ENCODE measurements around the gene CLMP.
"Not testable (repeated sequence)": the region's sequence is repeated elsewhere in the genome, so short reads cannot be mapped to it uniquely, and the experiment has no call there.

Gene CLMP

DNA sequence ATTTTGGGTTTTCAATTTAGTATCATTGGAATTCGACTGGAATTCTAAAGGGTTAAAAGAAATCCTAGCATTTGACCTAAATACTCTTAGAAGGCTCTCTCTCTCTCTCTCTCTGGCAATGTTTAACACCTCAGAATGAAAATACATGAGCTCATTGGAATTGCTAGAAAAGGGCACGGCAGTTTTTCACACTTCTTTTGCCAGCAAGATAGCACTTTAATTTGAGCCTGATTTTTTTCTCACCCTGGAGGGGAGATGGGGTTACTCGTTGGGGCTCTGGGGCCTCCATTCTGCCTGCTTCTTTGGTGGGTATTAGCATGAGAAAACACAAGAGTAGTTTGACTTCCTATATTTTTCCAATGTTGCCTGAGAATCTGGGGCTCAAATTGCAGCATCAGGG, 22.8 kb upstream of the CLMP start:
- DNase-seq: no peak

DNA sequence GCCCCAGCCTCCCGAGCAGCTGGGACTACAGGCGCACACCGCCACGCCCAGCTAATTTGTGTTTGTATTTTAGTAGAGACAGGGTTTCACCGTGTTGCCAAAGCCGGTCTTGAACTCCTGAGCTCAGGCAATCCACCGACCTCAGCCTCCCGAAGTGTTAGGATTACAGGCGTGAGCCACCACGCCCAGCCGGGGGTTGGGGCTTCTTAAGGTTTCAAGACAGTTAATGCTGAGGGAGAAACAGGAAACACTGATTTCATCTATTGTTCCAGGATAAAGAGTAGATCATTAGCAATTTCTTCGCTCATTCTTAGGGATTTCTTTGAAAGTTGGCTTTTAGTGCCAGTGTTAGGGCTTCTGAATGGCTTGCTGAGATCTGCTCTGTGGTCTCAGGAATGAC, 21.2 kb upstream of the CLMP start:
- no peak for DNase-seq

DNA sequence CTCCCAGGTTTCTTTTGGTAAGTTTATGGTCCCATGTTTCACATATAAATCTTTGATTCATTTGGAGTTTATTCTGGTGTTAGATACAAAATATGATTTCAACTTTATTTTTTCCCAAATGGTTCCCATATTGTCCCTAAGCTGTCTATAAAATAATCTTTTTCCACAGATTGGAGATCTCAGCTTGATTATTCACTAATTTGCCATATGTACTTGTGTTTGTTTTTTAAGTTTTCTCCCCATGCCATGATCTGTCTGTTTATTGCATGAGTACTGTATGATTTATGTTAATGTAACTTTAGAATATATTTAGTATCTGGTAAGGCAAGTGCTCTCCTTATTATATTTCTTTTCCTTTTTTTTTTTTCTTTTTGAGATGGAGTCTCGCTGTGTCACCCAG, 19.9 kb upstream of the CLMP start:
- DNase-seq: no peak

DNA sequence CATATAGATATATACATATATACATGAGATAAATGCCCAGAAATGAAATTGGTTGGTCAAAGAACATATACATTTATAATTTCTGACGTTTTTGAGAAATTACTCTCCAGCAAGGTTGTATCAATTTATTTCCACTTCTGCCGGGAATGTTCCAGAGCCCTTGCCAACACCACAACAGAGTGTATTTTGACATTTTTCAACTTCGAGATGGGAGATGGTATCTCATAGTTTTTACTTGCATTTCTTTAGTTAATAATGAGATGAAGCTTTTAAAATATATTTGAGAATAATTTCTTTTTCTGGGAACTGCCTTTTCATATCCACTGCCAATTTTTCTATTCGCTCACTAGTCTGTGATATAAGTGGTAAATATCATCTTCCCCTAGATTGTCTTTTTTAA, 19.3 kb upstream of the CLMP start:
- no peak for DNase-seq

DNA sequence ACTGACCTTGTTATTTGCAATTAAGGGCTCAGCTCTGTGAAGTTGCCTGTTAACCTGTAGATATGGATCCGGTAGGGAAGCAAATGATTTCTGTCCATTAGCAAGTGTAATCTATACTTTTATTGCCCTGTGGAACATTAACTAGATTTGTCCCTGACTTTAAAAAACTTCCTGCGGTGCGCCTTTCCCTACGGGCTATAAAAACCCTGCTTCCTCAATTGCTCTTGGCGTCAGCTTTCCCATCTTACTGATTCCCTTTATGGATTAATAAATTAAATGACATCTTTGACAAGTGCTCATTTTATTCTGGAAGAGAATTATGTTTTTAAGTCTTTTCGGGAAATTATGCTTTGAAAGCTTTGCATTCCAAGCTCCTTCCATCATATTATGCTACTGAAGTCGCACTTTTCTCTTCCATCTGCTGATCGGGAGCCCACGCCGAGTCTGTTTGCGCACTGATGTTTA, 18.3 kb upstream of the CLMP start:
- no peak for DNase-seq

DNA sequence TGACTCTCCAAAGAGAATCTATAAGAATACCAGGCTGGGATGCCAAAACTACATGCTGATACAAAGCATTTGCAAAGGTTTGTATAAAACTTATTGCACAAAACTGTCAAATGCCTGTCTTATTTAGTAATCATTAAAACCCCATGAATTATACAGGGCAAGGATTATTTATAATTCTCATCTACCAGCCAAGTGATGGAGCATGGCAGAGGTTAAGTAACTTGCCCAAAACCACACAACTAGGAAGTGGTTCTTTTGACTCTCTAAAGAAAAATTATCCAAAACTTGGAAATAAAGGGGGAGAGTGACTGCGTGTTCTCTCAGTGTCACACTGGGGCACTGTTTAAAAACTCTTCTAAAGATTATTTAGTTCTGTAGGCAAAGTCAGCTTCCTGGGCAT, 17.4 kb upstream of the CLMP start:
- DNase-seq: no peak

DNA sequence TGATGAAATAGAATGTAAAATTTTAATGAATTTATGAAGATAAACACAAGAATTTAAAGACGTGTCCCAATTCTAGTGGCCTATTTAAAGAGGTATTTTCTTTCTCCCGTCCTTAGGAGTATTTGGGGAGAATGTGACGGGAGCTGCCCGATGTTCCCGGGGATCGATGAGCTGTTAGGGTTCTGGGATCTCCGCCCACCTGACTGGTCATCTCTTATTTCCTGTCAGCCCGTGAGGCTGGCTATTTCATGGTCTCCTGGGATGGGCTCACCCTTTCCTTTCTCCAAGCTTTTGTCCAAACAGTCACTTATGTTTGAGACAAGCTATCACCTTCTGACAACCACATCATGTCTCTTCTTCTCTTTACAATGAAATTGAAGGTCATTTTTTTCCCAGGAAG, 16.9 kb upstream of the CLMP start:
- DNase-seq: no peak

DNA sequence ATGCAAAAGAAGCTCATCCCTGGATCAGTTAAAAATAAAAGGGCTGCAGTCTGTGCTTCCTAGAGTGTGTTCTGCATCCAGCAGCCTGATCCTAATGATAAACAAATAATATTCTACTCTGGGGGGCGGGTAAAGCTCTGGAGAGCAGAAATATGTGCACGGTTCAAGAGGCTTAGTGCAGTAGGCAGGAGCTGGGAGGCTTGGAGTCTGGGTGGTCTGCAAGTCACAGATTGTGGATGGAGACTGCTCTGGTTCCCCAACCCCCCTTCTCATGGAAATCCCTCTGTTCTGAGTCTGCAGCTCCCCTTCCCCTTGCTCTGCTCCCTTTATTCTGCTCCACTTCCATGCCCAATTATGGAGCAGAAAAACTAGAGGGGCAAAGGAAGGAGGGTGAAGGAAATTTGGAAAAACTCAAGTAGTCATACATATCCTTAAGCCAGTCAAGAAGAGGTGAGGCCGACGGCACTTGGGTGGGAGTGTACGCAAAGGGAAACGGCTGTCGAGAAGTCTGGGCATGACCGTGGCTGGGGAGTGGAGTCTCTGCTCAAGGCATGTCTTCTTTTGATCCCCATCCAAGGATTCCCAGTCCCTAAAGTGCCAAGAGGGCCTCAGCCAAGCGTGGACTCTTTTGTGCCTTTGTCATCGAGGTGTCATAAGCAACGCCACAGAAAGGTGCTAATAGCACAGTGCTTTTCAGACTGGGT, 16.3 kb upstream of the CLMP start:
- no peak for DNase-seq

DNA sequence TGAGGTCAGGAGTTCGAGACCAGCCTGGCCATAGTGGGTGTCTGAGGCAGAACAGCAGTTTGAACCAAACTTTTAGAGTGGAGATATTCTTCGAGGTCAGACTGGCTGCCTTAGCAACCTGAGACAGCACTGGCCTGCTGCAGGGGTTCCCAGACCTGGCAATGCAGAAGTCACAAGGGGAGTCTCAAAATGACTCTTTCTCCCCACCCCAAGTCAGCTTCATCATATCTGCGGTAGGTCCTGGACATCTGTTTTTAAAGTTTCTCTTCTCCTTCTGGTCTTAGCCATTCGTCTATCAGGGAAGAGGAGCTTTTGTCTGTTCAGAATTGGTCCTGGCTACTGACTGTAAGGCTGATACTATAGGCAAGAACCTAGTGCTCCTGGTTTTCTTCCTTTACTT, 14.5 kb upstream of the CLMP start:
- no peak for DNase-seq

DNA sequence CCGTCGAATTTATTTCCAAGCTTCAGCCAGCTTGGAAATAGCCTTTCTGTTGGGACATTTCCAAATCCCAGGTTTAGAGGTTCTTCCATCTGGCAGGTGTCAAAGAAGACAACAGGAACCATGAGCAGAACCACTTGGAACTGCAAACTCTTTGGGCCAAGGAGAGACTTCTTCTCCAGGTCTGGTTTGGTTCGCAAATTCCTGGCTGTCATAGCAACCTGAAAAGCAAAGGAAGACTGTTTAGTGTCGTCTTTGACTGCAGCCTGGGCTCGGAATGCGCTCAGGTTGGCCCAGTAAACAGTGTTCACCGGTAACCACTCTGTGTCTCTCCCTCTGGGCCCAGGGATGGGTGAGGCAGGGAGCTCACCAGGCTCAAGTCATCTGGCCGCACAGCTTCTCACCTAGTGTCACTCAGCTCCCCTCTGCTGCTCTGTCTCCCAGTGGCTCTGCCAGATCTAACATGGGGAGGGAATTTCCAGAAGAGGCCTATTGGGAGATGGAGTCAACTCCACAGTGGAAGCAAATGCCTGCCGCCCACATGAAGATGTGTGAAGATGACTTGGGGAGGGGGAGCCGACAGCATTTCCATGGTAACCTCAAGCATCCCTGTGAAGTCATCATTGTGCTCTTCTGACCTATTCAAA, 11.9 kb upstream of the CLMP start:
- DNase-seq: no peak

DNA sequence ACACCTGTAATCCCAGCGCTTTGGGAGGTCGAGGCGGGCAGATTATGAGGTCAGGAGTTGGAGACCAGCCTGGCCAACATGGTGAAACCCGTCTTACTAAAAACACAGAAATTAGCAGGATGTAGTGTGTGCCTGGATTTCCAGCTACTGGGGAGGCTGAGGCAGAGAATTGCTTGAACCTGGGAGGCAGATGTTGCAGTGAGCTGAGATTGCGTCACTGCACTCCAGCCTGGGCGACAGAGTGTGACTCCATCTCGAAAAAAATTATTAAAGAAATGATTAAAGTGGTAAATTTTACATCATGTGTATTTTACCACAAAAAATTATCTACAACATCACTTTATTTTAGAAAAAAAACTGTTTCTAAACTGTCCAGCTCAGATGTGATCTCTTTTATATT, 11.0 kb upstream of the CLMP start:
- not testable (repeated sequence) for DNase-seq

DNA sequence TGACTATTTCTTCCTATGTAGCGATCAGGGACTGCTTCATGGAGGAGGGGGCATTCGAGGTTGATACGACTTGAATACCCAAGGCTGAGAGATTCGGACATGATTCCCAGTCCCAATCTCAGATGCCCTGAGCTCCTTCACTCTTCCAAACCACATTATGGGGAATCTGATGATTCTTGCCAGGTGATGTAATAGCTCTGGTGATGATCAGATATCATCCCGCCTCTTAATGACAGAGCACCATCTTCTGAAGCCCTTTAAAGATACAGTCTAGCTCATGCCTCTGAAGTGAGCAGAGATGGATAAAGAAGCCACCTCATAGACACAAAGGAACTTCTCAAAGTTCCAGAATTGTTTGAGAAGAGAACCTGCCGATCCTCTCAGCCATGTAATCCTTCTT, 8.9 kb upstream of the CLMP start:
- no peak for DNase-seq

DNA sequence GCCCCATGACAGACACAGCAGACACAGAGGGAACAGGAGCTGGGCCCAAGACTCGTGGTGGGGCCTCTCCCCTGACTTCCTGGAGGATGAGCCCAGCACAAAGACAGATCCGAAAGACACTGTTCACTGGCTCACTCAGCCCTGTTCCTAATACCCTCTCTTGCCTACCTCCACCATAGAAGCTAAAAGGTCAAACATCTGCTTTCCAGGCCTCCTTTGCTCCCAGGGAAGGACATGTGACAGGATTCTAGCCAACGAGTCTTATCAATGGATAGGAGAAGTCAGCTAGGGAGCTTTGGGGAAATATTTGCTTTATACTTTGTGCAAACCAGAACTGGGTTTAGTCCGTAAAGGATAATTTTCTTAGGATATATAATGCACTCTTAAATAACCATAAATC, 8.4 kb upstream of the CLMP start:
- no peak for DNase-seq

DNA sequence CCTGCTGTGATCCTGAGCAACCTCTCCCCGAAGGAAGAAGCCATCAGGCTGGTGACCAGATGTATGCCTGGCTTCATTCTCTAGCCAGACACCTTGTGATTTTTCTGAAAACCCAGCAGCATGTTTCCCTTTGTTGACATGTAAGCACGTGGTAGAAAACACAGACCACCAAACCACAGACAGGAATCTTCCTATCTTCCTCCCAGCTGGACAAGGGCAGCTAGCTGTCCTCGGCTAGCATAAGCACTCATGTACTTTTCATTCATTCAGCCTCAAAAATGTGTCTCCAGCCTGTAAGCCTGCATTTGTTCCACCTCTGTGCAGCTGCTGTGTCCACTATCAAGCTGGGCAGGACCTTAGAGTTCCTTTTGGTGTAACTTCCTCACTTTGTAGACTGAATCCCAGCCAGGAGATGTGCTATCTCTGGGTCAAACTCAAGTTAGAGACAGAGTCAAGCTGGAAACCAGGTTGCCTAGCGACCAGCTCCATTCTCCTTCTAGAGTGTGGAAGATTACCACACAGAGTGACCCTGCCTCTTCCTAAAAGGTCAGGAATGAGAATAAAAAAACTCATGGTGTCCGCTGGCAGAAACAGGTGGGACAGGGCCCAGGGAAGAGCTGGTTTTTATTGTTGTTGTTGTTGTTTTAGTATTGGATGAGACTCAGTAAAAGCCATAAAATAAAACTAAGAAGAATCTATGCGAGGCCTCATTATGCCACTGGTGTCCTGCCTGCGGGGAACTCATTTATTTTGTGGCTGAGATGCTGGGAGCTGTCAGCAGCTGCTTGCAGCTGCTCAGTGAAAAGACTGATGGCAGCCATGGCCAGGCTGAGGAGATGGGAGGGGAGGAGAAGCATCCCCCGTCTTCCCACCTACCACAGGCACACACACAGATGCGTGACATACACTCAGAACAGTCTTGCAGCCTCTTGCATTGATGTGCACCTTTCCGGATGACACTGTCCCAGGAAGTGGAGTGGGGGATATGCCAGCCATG, 7.4 kb upstream of the CLMP start:
- no peak for DNase-seq

DNA sequence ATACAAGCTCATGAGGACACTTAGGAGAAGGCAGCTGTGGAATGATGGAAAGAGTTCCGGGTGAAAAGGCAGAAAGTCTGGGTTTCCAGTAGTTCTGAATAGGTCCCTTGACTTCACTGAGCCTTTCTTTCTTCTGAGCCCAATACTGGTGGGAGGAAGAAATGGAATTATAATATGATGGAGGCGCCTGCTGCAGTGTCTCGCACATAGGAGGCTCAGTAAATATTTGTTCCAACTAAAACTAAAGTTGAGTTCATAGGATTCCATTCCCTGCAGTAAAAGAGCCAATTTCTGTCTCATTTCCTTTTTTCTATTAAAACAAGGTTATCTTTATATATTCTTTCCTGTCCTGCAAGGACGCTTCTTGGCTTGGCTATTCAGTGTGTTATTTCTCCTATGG, 5.2 kb upstream of the CLMP start:
- no peak for DNase-seq

DNA sequence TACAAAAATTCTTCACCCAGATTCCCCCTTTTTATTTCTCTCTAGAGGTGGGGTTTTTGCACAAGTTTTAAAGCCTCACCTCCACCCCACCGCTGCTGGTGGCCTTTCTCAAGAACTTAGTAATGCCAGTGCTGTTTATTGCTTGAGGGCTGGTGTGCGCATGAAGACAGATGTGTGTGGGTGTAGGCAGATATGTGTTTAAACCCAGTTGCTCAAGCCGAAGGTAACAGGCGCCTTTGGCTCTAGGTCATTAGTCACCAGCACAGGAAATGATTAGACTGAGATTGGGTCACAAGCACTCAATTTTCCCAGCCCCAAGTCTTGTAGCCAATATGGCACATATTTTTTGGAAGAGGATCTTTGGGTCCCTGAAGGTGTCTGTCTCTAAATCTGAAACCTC, 2.7 kb upstream of the CLMP start:
- no peak for DNase-seq

DNA sequence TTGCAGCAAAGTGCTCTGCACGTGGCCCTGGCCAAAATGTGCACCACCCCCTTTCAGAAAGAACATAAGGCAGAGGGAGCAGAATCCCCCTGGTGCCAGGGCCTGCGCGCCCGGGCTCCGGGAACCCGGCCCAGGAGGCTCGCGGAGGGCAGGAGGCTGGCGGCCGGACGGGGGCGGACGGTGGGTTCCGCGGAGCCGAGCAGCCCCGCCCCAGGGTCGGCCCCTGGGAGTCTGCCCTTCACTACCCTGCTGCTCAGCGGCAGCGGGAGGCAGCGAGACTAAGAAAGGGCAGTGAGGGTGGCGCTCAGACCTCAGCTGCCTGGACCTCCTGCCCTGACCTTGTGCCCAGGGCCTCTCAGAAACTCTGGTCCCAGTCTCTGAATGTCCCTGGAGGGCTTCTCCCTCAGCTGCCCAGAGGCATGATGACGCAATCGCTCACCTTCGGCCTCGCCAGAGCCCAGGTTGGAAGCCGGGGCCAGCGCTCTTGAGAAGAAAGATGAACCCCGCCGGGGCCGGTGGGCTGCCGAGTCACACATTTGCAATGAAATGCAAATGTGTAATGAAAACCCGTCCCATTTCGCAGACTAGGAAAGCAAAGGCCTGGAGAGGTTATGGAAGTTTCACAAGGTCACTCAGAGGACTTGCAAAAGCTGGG, 1.1 kb upstream of the CLMP start:
- no peak for DNase-seq

DNA sequence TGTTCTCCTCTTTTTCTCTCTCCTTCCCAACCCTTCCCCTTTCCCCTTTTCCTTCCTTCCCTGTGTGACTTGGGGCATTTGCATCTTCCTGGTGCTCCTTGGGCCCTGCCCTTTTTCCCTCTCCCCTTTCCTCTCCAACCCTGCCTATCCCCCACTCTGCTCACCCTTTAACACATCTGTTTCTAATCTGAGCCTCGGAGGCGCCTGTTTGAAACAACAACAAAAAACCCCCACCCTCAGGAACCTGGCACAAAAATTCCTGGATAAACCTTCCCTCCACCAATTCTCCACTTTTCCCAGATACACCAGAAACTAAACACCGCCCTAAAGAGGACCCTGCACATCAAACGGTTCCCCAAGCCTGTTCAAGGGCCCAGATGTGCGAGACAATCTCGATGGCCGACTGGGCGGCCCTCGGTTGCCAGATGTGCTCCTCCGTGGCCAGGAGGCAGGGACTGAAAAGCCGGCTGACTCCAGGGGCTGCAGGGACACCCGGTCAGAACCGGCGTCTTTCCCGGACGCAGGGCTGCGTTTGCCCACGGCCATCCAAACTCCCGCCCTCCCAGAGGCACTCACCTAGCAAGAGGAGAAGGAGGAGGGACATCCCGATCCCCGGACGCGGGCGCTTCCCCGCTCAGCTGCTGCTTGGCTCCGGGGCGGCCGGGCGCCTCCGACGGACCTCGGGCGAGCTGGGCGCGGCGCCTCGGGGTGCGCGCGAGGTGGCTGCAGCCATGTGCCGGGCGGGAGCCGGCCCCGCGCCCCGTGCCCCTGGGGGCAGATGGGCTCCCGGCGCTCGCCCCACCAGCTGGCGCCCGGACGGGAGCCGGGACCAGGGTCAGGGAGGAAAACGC, 486 bp downstream of the CLMP start:
- DNase-seq: no peak

DNA sequence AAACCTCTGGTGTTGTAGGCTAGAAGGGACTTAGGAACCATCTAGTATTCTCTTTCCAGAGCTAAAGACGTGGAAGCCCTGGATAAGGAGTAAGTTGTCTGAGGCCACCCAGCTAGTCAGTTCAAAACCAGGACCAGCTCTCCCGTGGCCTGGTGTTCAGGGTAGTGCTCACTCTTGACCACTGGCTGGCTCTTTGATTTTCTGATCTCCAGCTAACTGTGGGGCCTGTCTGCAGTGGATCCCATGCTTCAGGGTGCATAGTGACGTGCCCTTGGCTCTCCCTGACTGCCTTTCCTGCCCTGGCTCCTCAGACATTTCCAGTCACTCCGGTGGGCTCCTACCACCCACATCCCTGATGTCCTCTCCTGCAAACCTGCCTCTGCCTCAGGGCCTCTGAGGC, 1.3 kb downstream of the CLMP start:
- DNase-seq: no peak

DNA sequence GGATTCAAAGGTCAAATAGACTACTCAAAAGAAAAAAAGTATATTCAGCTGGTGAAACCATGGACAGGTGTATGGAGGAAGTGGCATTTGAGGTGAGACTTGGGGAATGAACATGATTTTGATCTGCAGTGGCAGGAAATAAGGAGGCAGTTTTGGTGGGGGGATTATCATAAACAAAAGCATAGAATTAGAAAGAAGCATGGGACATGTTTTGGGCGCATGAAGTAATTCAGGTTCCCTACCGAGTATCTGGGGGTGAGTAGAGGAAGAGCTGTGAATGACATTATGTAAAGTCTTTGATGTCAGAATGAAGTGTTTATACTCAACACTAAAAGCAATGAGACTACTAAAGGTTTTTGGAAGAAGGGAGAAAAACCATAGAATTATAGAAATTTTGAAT, 3.1 kb downstream of the CLMP start:
- no peak for DNase-seq

DNA sequence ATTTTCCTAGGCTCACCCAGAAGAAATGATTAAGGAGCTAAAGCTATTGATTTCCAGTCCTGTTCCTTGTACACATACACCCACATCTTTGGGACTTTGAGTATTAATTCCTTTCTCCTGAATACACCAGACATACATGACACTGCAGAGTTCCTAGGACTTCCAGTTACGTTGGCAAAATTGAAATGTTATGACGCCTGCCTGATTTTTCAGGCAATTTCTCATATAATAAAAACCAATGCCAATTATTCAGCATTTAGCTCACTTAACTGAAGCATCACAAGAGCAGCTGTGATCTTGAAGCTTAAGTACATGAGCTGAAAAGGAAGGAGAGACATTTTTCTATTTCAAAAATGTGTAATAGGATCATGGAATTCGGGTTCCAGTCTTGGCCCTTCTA, 4.5 kb downstream of the CLMP start:
- DNase-seq: no peak

DNA sequence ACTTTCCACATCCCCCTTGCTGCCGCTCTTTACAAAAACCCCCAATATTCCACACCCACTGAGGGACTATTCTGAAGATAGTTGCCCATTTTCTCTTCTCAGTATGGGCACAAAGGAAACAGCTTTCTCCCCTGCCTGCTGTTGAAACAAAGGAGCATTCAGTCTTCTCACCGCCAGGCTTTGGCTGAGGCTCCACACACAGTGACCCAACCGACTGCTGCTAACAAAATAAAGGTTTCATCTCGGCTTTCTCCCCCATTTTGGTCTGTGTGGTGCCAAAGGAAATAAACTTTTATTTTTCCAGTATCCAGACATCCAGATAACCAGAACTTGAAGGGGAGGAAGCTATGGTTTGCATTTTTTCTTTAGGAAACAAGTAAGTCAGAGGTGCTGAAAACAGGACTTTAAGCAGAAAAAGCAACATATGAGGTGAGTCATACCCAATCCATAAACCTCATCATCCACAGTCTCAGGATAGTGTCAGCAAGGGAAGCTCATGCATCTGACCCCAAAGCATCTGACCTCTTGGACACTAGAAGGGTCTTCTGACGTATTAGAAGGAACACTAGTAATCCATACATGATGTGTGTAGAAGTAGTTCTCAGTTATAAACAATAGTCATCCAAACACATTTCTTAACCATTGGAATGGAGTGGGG, 6.4 kb downstream of the CLMP start:
- DNase-seq: no peak

Data from SHP77 (cell line).